ENCODE results near the gene RERE.

The RERE gene

DNA sequence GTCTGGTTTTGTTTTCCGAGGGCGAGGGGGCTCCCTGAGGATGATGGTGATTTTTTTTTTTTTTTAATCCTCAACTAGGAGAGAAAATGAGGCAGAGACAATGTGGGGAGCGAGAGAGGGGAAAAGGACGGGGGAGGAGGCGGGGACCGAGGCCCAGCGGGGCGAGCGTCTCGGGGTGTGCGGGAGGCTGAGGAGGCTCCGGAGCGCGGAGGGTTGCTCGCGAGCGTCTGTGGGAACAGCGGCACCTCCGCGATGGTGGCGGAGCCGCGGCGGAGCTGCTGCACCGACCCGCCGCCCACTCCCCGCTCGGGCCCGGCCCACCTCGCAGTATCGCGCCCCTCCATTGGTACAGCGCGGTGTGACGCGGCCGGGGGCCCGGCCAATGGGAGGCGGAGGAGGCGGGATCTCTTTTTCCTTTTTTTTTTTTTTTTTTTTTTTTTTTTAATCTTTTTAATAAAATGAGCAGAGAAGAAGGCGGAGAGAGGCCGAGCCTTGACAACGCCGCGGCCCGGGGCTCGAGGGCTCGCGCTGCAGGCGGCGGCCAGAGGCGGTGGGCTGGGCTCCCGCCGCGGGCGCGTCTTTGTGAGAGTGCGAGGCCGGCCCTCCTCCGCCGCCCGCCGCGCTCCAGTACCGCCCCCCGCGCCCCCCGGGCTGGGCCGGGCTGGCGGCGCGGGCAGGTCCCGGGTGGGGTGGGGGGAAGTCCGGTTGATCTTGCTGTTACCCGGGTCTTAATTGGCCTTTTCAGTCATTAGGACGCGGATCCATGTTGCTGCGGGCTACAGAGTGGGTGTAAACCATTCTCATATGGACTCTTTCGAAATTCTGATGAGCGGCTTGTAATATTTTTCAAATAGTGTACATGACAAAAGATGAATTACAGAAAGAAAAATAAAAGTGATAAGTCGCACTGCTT lies at the start of gene RERE:
Gene RERE (minus strand): TSS at position 229 of the 913 bp plus-strand sequence.
- H3K4me3 ChIP-seq (ENCODE audit: low read length in 2 of 2), result peak within 1 kb of the TSS; percentile 90 to 92
- H3K9ac ChIP-seq (ENCODE audit: low read depth in 1 of 2, low read length in 2 of 2), result peak within 1 kb of the TSS; percentile 88 to 94
- peaks cover 3 to 22% of the 10 kb centered on the region in 2 donors for H3K4me1 ChIP-seq (ENCODE audit: control insufficient read depth in 2 of 2, insufficient read depth in 2 of 2, low read length in 2 of 2)
- H3K36me3 ChIP-seq (ENCODE audit: control insufficient read depth in 2 of 2, insufficient read depth in 2 of 2, low read length in 2 of 2), result no peaks in the 10 kb centered on the region
- H3K27ac ChIP-seq (ENCODE audit: low read depth in 2 of 2, low read length in 2 of 2), result peak within 1 kb of the TSS; percentile 91 to 93
- no peaks in the 10 kb centered on the region for H3K9me3 ChIP-seq (ENCODE audit: control insufficient read depth in 2 of 2, low read length in 2 of 2)
- H3K27me3 ChIP-seq (ENCODE audit: control insufficient read depth in 2 of 2, insufficient read depth in 2 of 2, low read length in 2 of 2), result no peaks in the 10 kb centered on the region

- H3K27ac ChIP-seq (ENCODE audit: low read depth in 2 of 2, low read length in 2 of 2), result no peak overlapping the region
- peaks cover 12 to 16% of the 10 kb centered on the region in 2 donors for H3K4me1 ChIP-seq (ENCODE audit: control insufficient read depth in 2 of 2, insufficient read depth in 2 of 2, low read length in 2 of 2)
- peaks cover 83 to 94% of the 10 kb centered on the region in 2 donors for H3K36me3 ChIP-seq (ENCODE audit: control insufficient read depth in 2 of 2, insufficient read depth in 2 of 2, low read length in 2 of 2)
- H3K9me3 ChIP-seq (ENCODE audit: control insufficient read depth in 2 of 2, low read length in 2 of 2), result no peaks in the 10 kb centered on the region
- H3K9ac ChIP-seq (ENCODE audit: low read depth in 1 of 2, low read length in 2 of 2), result no peak overlapping the region
- no peaks in the 10 kb centered on the region for H3K27me3 ChIP-seq (ENCODE audit: control insufficient read depth in 2 of 2, insufficient read depth in 2 of 2, low read length in 2 of 2)
- no peak overlapping the region for H3K4me3 ChIP-seq (ENCODE audit: low read length in 2 of 2)
These were observed 49.5 kb upstream of the RERE start for GRCh38 chr1:8866792-8867415.

- Histone ChIP-seq H3K36me3 (ENCODE audit: control insufficient read depth in 2 of 2, insufficient read depth in 2 of 2, low read length in 2 of 2) (peaks cover 82 to 94% of the 10 kb centered on the region in 2 donors), H3K27ac (ENCODE audit: low read depth in 2 of 2, low read length in 2 of 2) (no peak overlapping the region), H3K4me1 (ENCODE audit: control insufficient read depth in 2 of 2, insufficient read depth in 2 of 2, low read length in 2 of 2) (peaks cover 6 to 12% of the 10 kb centered on the region in 2 donors), H3K9ac (ENCODE audit: low read depth in 1 of 2, low read length in 2 of 2) (no peak overlapping the region), H3K27me3 (ENCODE audit: control insufficient read depth in 2 of 2, insufficient read depth in 2 of 2, low read length in 2 of 2) (no peaks in the 10 kb centered on the region), H3K4me3 (ENCODE audit: low read length in 2 of 2) (no peak overlapping the region), H3K9me3 (ENCODE audit: control insufficient read depth in 2 of 2, low read length in 2 of 2) (no peaks in the 10 kb centered on the region)
These were observed 48.8 kb upstream of the RERE start for GRCh38 chr1:8866173-8866791.

DNA sequence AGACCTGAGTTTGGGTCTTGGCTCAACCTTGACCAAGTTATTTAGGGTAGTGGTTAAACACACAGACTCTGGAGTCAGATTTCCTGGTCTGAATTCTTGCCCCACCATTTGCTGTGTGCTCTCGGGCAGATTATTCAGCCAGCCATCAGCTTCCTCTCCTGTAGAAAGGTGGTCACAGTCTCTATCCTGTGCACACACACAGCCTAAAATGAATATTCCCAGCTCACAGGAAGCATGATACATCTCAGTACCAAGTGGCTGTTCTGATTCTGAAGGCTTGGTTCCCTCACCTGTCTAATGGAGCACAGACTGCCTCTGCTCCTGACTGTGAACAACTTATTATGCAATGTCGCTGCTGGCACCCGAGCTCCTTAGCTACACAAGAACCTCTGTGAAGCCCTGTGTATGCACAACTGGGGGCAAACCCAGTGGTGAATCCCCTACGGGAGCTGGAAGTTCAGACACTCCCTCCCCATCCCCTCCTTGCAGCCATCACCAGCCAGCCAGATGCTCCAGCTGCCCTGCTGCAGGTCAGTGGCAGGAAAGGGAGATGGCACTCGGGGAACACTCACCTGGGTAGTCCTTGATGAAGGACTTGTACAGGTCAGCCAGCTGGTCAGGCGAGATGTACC lies 47.4 kb upstream of the RERE start:
- no peak overlapping the region for H3K9ac ChIP-seq (ENCODE audit: low read depth in 1 of 2, low read length in 2 of 2)
- H3K27me3 ChIP-seq (ENCODE audit: control insufficient read depth in 2 of 2, insufficient read depth in 2 of 2, low read length in 2 of 2), result no peaks in the 10 kb centered on the region
- peaks cover 81 to 94% of the 10 kb centered on the region in 2 donors for H3K36me3 ChIP-seq (ENCODE audit: control insufficient read depth in 2 of 2, insufficient read depth in 2 of 2, low read length in 2 of 2)
- H3K9me3 ChIP-seq (ENCODE audit: control insufficient read depth in 2 of 2, low read length in 2 of 2), result no peaks in the 10 kb centered on the region
- no peak overlapping the region for H3K4me3 ChIP-seq (ENCODE audit: low read length in 2 of 2)
- H3K4me1 ChIP-seq (ENCODE audit: control insufficient read depth in 2 of 2, insufficient read depth in 2 of 2, low read length in 2 of 2), result no peaks in the 10 kb centered on the region
- no peak overlapping the region for H3K27ac ChIP-seq (ENCODE audit: low read depth in 2 of 2, low read length in 2 of 2)

DNA sequence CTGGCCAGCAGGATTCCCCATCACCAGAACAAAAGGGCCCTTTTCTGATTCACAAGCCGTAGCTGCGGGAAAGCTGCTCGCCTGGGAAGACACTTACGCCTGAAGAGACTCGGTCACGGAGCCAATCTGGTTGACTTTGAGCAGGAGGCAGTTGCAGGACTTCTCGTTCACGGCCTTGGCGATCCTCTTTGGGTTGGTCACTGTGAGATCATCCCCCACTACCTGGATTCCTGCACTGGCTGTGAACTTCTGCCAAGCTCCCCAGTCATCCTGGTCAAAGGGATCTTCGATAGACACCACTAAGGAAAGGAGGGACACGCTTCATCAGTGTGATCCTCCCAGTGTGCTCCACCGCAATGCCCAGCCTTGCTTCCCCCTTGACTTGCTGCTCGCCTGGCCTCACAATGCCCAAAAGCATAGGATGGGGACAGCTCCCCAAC lies 46.4 kb upstream of the RERE start:
- Histone ChIP-seq H3K4me1 (ENCODE audit: control insufficient read depth in 2 of 2, insufficient read depth in 2 of 2, low read length in 2 of 2) (peaks cover 3% of the 10 kb centered on the region in 2 donors), H3K4me3 (ENCODE audit: low read length in 2 of 2) (no peak overlapping the region), H3K9ac (ENCODE audit: low read depth in 1 of 2, low read length in 2 of 2) (no peak overlapping the region), H3K27ac (ENCODE audit: low read depth in 2 of 2, low read length in 2 of 2) (no peak overlapping the region), H3K27me3 (ENCODE audit: control insufficient read depth in 2 of 2, insufficient read depth in 2 of 2, low read length in 2 of 2) (no peaks in the 10 kb centered on the region), H3K9me3 (ENCODE audit: control insufficient read depth in 2 of 2, low read length in 2 of 2) (no peaks in the 10 kb centered on the region), H3K36me3 (ENCODE audit: control insufficient read depth in 2 of 2, insufficient read depth in 2 of 2, low read length in 2 of 2) (peaks cover 83 to 88% of the 10 kb centered on the region in 2 donors)

DNA sequence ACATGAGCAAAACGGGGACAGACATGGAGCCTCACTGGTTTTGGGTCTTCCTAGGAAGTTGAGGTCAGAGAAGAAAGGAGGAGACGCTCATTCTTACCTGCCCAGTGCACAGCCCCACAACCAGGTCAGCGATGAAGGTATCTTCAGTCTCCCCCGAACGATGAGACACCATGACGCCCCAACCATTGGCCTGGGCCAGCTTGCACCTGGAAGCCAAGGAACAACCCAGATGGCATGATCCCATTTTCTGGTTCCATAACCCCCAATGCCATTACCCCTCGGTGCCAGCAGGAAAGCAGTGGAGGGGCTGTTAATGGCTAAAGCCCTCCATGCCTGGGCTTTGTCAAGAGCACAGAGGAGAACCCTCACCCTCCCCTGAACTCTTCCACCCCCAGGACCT lies 45.7 kb upstream of the RERE start:
- Histone ChIP-seq H3K27ac (ENCODE audit: low read depth in 2 of 2, low read length in 2 of 2) (no peak overlapping the region), H3K4me3 (ENCODE audit: low read length in 2 of 2) (no peak overlapping the region), H3K4me1 (ENCODE audit: control insufficient read depth in 2 of 2, insufficient read depth in 2 of 2, low read length in 2 of 2) (peaks cover 3% of the 10 kb centered on the region in 2 donors), H3K9me3 (ENCODE audit: control insufficient read depth in 2 of 2, low read length in 2 of 2) (no peaks in the 10 kb centered on the region), H3K36me3 (ENCODE audit: control insufficient read depth in 2 of 2, insufficient read depth in 2 of 2, low read length in 2 of 2) (peaks cover 84 to 87% of the 10 kb centered on the region in 2 donors), H3K27me3 (ENCODE audit: control insufficient read depth in 2 of 2, insufficient read depth in 2 of 2, low read length in 2 of 2) (no peaks in the 10 kb centered on the region), H3K9ac (ENCODE audit: low read depth in 1 of 2, low read length in 2 of 2) (no peak overlapping the region)

DNA sequence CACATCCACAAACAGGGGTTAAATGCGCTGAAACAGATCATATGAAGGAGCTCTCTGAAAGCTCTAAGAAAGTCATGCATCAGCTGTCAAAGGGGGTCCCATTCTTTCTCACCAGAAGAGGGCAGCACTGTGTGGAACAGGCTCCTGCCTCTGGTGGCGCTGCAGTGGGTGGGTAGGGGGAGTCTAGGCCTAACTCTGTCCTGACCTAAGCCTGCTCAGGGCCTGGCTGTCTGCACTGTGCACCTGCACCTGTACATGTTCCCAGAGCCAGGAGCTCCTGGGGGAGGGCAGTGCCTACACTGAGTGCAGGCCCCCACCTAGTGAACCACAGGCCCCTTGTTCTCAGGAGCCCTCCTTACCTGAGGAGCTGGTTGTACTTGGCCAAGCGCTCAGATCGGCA lies 45.1 kb upstream of the RERE start:
- no peak overlapping the region for H3K27ac ChIP-seq (ENCODE audit: low read depth in 2 of 2, low read length in 2 of 2)
- H3K9ac ChIP-seq (ENCODE audit: low read depth in 1 of 2, low read length in 2 of 2), result no peak overlapping the region
- H3K4me1 ChIP-seq (ENCODE audit: control insufficient read depth in 2 of 2, insufficient read depth in 2 of 2, low read length in 2 of 2), result peaks cover 3 to 5% of the 10 kb centered on the region in 2 donors
- no peaks in the 10 kb centered on the region for H3K9me3 ChIP-seq (ENCODE audit: control insufficient read depth in 2 of 2, low read length in 2 of 2)
- H3K4me3 ChIP-seq (ENCODE audit: low read length in 2 of 2), result no peak overlapping the region
- H3K36me3 ChIP-seq (ENCODE audit: control insufficient read depth in 2 of 2, insufficient read depth in 2 of 2, low read length in 2 of 2), result peaks cover 82 to 85% of the 10 kb centered on the region in 2 donors
- no peaks in the 10 kb centered on the region for H3K27me3 ChIP-seq (ENCODE audit: control insufficient read depth in 2 of 2, insufficient read depth in 2 of 2, low read length in 2 of 2)

DNA sequence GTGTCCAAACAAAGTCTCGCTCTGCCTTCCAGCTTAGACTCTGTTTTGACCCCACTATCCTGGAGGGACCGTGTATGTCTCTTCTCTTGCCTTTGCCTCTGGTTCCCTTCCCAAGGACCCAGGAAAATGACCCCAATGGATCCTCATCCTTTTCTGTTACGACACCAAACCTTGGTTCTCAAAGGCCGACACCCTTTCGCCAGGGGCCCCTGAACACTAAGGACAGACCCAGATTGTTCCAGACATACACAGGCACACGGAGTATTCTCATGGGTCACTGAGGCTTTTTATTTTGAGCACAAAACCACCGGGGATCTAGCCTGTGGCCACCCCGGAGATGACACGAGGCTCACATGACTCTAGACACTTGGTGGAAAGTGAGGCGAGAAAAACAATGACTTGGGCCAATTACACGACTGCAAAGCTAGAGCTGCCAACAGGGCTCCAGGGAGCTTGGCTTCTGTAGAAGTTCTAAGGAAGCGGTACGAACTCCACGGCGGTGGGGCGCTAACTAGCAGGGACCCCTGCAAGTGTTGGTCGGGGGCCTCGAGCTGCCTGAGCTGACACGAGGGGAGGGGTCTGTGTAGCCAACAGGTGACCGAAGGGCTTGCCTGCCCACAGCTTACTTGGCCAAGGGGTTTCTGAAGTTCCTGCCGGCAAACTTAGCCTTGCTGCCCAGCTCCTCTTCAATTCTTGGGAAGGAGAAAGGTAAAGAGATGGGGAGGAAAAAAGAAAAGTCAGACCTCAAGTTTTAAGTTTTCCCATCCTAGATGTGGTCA lies 43.5 kb upstream of the RERE start:
- Histone ChIP-seq H3K27me3 (ENCODE audit: control insufficient read depth in 2 of 2, insufficient read depth in 2 of 2, low read length in 2 of 2) (no peaks in the 10 kb centered on the region), H3K27ac (ENCODE audit: low read depth in 2 of 2, low read length in 2 of 2) (no peak overlapping the region), H3K36me3 (ENCODE audit: control insufficient read depth in 2 of 2, insufficient read depth in 2 of 2, low read length in 2 of 2) (peaks cover 73 to 76% of the 10 kb centered on the region in 2 donors), H3K4me3 (ENCODE audit: low read length in 2 of 2) (no peak overlapping the region), H3K4me1 (ENCODE audit: control insufficient read depth in 2 of 2, insufficient read depth in 2 of 2, low read length in 2 of 2) (peaks cover 3 to 5% of the 10 kb centered on the region in 2 donors), H3K9ac (ENCODE audit: low read depth in 1 of 2, low read length in 2 of 2) (no peak overlapping the region), H3K9me3 (ENCODE audit: control insufficient read depth in 2 of 2, low read length in 2 of 2) (no peaks in the 10 kb centered on the region)

- Histone ChIP-seq H3K36me3 (ENCODE audit: control insufficient read depth in 2 of 2, insufficient read depth in 2 of 2, low read length in 2 of 2) (peaks cover 55 to 58% of the 10 kb centered on the region in 2 donors), H3K27me3 (ENCODE audit: control insufficient read depth in 2 of 2, insufficient read depth in 2 of 2, low read length in 2 of 2) (no peaks in the 10 kb centered on the region), H3K4me1 (ENCODE audit: control insufficient read depth in 2 of 2, insufficient read depth in 2 of 2, low read length in 2 of 2) (peaks cover 3 to 5% of the 10 kb centered on the region in 2 donors), H3K27ac (ENCODE audit: low read depth in 2 of 2, low read length in 2 of 2) (no peak overlapping the region), H3K9me3 (ENCODE audit: control insufficient read depth in 2 of 2, low read length in 2 of 2) (no peaks in the 10 kb centered on the region), H3K4me3 (ENCODE audit: low read length in 2 of 2) (no peak overlapping the region), H3K9ac (ENCODE audit: low read depth in 1 of 2, low read length in 2 of 2) (no peak overlapping the region)
These were observed 41.7 kb upstream of the RERE start for GRCh38 chr1:8858888-8859706.
